ENCODE data around the gene RING1. TPM values are rescaled to one million over a fixed set of nuclear protein-coding genes. Genes with fewer than 3 reads are reported as not detected.

Gene RING1
- 19.6 to 25.9 TPM (median 24.4 TPM) in 5 replicates for total RNA-seq (2022; extraction: Qiagen RNA extraction)

DNA sequence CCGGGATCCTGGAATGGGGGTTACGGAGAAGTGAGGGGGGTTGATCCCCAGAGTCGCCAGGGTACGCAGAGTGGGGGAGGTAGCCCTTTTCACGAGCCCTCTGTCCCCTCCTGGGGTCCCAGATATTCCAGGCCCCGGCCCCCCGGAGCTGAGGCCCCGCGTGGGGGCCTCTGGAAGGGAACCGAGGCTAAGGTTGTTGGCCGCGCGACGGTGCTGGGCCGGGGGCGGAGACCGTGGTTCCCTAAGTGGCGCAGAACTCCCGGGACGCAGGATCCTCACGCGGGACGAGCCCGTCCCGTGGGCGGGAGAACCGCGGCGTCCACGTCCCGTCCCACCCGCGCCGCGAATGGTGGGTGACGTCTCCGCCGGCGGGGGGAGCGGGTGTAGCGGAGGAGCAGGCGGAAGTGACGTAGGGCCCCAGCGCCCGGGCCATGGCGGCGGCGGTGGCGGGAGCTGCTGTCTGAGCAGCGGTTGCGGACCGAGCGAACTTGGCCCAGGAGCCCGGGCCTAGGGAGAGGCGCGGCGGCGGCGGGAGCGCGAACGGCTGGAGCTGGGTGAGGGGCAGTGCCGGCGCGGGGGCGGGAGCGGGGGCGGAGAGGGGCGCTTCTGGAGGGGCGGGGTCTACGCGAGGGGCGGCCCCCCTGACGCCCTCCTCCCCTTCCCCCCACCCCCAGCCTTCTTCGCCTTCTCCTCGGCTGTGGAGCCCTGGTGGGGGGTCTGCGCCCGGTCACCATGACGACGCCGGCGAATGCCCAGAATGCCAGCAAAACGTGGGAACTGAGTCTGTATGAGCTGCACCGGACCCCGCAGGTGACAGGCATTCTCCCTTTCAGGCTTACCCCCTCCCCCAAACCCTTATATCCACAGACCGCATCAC is at the start of gene RING1:
RING1 (plus strand) TSS at position 410 of the 877 bp plus-strand sequence; CDS start at position 733, 323 bp downstream.

DNA sequence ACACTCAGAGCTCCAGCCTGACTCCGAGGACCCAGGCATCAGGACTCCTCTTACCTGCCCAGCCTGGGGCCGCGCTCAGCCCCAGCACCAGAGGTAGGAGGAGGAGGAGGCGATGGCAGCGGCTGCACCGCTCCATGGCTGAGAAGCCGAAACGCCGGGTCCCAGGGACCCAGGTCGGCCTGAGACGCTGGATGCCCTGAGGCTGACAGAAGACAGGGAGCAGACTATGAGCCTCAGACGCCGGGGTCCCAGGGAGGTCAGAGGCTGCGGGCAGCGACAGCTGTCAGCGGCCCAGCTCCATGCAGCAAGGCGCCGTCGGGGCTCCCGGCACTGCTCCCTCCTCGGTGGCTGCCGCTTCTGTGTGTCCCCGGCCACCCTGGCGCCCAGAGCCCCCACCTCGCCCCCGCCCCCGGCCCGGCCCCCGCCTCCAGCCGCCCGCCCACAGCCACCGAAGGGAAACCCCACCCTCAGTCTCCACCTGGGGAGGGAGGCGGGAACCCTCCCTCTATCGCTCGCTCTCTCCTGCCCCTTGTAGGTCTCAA is 16.1 kb upstream of the RING1 start, which contains the start of gene COL11A2:
COL11A2 (minus strand) TSS at position 363 of the 542 bp plus-strand sequence; CDS start at position 136, 227 bp downstream.

DNA sequence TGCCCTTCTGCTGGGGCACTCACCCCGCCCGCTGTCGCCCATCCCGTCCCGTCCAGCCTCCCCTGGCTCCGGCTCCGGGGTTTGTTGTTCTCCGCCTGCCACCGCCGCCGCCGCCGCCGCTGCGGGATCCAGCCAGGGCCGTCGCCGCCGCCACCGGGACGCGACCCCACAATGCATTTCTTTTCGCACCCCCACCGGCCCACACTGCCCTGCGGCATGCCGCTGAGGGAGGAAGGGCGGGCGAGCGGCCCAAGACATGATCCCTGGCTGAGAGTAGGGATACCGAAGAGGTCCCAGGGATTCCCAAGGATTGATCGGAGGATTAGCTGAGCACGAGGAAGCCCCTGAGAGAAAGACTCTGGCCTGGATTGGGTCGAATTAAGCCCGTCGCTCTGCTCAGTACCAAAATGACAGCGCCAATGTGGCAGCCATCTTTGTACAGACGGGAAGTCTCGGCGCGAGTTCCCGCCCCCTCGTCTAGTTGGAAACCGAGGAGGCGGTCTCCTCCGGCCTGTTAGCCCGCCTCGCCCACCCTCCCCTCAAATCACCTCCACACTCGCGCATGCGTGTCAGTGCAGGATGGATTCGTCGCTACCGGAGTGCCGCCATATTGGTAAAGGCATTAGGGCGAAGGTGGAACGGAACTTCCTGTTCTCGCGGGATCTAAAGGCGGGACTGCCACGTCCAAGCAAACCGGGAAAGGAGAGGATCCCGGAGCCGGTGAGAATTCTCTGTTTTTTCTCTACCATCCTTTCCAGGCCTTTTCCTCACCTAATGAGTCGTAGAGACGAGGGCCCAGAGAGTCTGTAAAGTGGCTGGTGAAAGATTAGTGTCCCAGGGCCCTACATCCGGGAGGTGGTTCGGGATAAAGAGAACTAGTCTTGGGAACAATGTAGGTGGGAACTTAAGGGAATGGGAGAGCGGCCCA is 7.8 kb upstream of the RING1 start, which contains the start of the genes RXRB and SLC39A7:
RXRB (minus strand) TSS at position 447 of the 928 bp plus-strand sequence; CDS start at position 258, 189 bp downstream.
SLC39A7 (plus strand) TSS at position 649 of the 928 bp plus-strand sequence. CDS start 379 bp downstream, outside the sequence.

DNA sequence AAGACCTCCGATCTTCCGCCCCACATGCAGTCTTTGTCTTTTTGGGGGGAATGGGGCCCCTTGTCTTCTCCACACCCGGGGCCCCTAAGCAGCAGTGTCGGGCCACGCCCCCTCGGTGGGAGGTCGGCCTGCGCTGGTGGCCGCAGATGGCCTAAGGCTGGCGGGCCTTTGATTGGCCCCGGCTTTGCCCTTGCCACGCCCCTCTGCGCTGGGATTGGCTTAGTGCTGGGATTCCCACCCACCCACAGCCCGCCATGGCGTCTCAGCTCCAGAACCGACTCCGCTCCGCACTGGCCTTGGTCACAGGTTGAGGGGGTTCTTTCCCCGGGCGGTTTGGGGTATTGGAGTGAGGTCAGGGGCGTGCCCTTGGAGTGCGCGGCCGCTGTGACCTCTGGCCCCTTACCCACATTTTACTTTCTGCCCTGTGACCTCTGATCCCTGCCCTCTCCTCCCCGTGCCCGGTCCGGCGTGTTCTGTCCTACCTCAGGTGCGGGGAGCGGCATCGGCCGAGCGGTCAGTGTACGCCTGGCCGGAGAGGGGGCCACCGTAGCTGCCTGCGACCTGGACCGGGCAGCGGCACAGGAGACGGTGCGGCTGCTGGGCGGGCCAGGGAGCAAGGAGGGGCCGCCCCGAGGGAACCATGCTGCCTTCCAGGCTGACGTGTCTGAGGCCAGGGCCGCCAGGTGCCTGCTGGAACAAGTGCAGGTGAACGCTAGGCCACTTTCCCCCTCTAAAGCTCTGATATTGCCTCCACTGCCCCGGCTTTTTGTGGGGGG is 3.7 kb upstream of the RING1 start, which contains the start of gene HSD17B8:
HSD17B8 (plus strand) TSS at position 241 of the 776 bp plus-strand sequence; CDS start at position 255, 14 bp downstream.

Other genes starting within 250 kb of the RING1 start
- 112 to 140 TPM (median 119 TPM) in 5 replicates for gene BRD2, start 239.9 kb upstream of the RING1 start, total RNA-seq (2022; extraction: Qiagen RNA extraction)
- gene HLA-DOA, start 198.9 kb upstream of the RING1 start, total RNA-seq (2022; extraction: Qiagen RNA extraction) = not detected in 5 replicates
- not detected in 5 replicates for gene HLA-DPA1, start 134.9 kb upstream of the RING1 start, total RNA-seq (2022; extraction: Qiagen RNA extraction)
- gene HLA-DPB1, start 132.5 kb upstream of the RING1 start, total RNA-seq (2022; extraction: Qiagen RNA extraction) = not detected in 5 replicates
- 0.69 to 1.1 TPM (median 0.83 TPM) in 5 replicates for gene COL11A2, start 16.0 kb upstream of the RING1 start, total RNA-seq (2022; extraction: Qiagen RNA extraction)
- gene RXRB, start 7.8 kb upstream of the RING1 start, total RNA-seq (2022; extraction: Qiagen RNA extraction) = 16.8 to 21.8 TPM (median 19.3 TPM) in 5 replicates
- 104 to 111 TPM (median 108 TPM) in 5 replicates for gene SLC39A7, start 7.6 kb upstream of the RING1 start, total RNA-seq (2022; extraction: Qiagen RNA extraction)
- gene HSD17B8, start 3.8 kb upstream of the RING1 start, total RNA-seq (2022; extraction: Qiagen RNA extraction) = 11.5 to 15.6 TPM (median 15.0 TPM) in 5 replicates
- gene VPS52, start 63.4 kb downstream of the RING1 start, total RNA-seq (2022; extraction: Qiagen RNA extraction) = 16.0 to 19.1 TPM (median 17.1 TPM) in 5 replicates
- 2,503 to 2,635 TPM (median 2,544 TPM) in 5 replicates for gene RPS18, start 63.6 kb downstream of the RING1 start, total RNA-seq (2022; extraction: Qiagen RNA extraction)
- gene B3GALT4, start 68.6 kb downstream of the RING1 start, total RNA-seq (2022; extraction: Qiagen RNA extraction) = 0.56 to 1.3 TPM (median 0.87 TPM) in 5 replicates
- gene WDR46, start 80.7 kb downstream of the RING1 start, total RNA-seq (2022; extraction: Qiagen RNA extraction) = 48.0 to 54.9 TPM (median 53.1 TPM) in 5 replicates
- 96.5 to 132 TPM (median 106 TPM) in 5 replicates for gene PFDN6, start 81.1 kb downstream of the RING1 start, total RNA-seq (2022; extraction: Qiagen RNA extraction)
- gene RGL2, start 90.4 kb downstream of the RING1 start, total RNA-seq (2022; extraction: Qiagen RNA extraction) = 11.1 to 15.1 TPM (median 13.9 TPM) in 5 replicates
- gene TAPBP, start 105.6 kb downstream of the RING1 start, total RNA-seq (2022; extraction: Qiagen RNA extraction) = 34.5 to 39.4 TPM (median 36.1 TPM) in 5 replicates
- 2.3 to 4.2 TPM (median 3.1 TPM) in 5 replicates for gene ZBTB22, start 109.2 kb downstream of the RING1 start, total RNA-seq (2022; extraction: Qiagen RNA extraction)
- gene DAXX, start 114.5 kb downstream of the RING1 start, total RNA-seq (2022; extraction: Qiagen RNA extraction) = 34.0 to 37.2 TPM (median 35.3 TPM) in 5 replicates
- gene KIFC1, start 183.3 kb downstream of the RING1 start, total RNA-seq (2022; extraction: Qiagen RNA extraction) = 36.9 to 44.7 TPM (median 43.5 TPM) in 5 replicates
- gene PHF1, start 202.5 kb downstream of the RING1 start, total RNA-seq (2022; extraction: Qiagen RNA extraction) = 13.8 to 18.4 TPM (median 14.6 TPM) in 5 replicates
- 168 to 225 TPM (median 201 TPM) in 5 replicates for gene CUTA, start 209.6 kb downstream of the RING1 start, total RNA-seq (2022; extraction: Qiagen RNA extraction)
- 3.2 to 9.3 TPM (median 4.4 TPM) in 5 replicates for gene SYNGAP1, start 211.6 kb downstream of the RING1 start, total RNA-seq (2022; extraction: Qiagen RNA extraction)
- 10.3 to 12.5 TPM (median 10.7 TPM) in 5 replicates for gene ZBTB9, start 246.1 kb downstream of the RING1 start, total RNA-seq (2022; extraction: Qiagen RNA extraction)